GM18505 (cell line): Measurements from ENCODE around the gene MAP3K14.

Experiments
- ATAC-seq: cut with Tn5 transposase; IDR thresholded peaks from one replicate; pipeline ENCODE4 v1.9.1; 2021; ENCODE audit not compliant: unreplicated experiment
- POLR2A ChIP-seq: IDR thresholded peaks from 4 replicates; pipeline ENCODE4 v1.6.1; 2011; ENCODE audit warnings: borderline replicate concordance; ENCODE audit not compliant: insufficient read depth, insufficient read length; ENCODE audit errors: extremely low read depth

MAP3K14 gene

DNA sequence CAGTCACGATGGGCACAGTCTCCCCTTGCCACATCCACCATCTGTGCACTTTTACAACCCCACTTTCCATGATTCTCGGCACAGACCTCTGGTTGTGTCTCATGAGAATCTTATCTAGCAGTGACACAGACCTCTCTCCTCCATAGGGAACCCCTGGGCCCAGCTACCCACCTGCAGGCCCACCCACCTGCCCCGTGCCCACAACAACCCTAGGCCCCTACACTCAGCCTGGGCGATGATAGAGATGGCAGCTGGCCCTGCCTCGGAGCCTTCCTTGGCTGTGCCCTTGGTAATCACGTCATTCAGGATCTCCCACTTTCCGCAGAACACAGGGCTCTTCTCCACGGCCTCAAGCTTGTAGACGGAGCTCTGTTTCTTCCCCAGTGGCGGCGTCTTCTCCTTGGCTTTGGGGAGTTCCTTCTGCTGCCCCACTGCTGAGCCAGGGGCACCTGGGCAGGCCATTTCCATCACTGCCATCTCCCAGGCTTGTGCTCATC is 26.5 kb downstream of the MAP3K14 start:
- no peak for TF ChIP-seq POLR2A
- no peak for ATAC-seq

DNA sequence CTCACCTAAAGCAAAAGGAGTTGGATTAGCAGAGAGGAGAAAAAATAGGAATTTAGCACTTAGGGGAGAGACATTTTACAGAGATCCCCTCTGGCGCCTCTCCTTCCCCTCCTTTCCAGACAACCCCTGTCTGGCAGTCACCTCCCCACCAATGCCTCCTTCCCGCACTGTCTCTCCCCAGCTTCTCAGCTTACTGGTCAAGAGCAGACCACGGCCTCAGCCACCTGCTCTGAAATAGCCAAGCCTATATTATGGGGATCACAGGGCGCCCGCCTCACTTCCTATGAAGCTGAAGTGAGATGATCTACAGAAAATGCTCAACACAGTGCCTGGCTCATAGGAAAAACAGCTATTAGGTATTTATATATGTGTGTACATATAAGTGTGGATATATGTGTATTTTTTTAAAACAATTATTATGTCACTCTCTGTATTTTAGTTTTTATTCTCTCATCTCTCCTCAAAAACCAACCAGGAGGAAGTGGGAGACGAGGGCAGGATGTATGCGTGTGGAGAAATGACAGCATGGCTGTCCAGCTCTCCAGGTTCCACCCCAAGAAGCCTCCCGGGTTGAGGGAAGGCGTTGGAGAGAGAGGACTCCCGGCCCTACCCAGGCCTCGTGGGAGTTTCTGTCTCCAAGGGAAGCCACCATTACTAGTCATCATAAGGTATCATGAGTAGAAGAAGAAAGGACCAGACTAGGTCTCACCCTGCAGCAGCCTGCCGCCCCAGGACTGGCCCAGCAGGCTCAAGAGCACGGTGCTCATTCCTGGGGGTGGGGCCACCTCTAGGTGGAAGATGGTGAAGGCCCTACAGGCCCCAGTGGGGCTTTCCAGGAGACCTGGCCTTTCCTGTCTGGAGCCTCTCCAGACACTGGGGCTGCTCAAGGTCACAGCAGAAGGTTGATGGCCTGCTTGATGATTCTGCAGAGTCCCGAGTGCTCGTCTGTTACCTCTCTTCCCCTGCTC is 27.2 kb downstream of the MAP3K14 start:
- TF ChIP-seq POLR2A = no peak
- no peak for ATAC-seq

GRCh38 chr17:45288825-45289224 is 28.0 kb downstream of the MAP3K14 start:
- ATAC-seq = no peak

GRCh38 chr17:45287526-45288500 is 29.0 kb downstream of the MAP3K14 start:
- no peak for TF ChIP-seq POLR2A
- ATAC-seq = no peak

More at GRCh38 chr17:45288825-45289224, 28.0 kb downstream of the MAP3K14 start:
- no peak for TF ChIP-seq POLR2A

- no peak for ATAC-seq
- TF ChIP-seq POLR2A = no peak
Observed at GRCh38 chr17:45286286-45286685, 30.5 kb downstream of the MAP3K14 start.

GRCh38 chr17:45284176-45285140 is 32.4 kb downstream of the MAP3K14 start:
- TF ChIP-seq POLR2A = no peak
- no peak for ATAC-seq

DNA sequence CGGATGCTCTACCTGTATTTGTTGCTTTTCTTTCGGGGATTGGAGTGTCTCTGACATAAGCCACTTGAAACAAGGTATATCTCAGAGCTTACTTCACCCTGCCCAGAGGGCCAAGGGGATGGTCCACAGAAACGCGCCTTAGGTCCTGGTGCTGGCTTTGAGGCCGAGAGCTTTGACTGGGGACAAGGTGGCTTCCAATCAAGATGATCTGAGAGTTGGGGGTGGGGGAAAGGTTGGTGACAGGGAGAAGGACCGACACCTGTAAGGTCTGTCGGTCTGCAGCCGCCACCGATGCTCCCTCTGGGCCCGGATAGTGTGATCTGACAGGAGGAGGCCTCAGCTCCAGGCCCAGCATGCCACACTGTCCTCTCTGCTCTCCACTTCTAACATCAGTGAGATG is 33.1 kb downstream of the MAP3K14 start:
- TF ChIP-seq POLR2A = no peak
- no peak for ATAC-seq

- ATAC-seq = no peak
- no peak for TF ChIP-seq POLR2A
Observed at GRCh38 chr17:45282683-45283644, 33.9 kb downstream of the MAP3K14 start.

- no peak for ATAC-seq
- no peak for TF ChIP-seq POLR2A
Observed at GRCh38 chr17:45279898-45280297, 36.9 kb downstream of the MAP3K14 start.

- no peak for TF ChIP-seq POLR2A
- ATAC-seq = no peak
Observed at GRCh38 chr17:45277992-45278391, 38.8 kb downstream of the MAP3K14 start.

DNA sequence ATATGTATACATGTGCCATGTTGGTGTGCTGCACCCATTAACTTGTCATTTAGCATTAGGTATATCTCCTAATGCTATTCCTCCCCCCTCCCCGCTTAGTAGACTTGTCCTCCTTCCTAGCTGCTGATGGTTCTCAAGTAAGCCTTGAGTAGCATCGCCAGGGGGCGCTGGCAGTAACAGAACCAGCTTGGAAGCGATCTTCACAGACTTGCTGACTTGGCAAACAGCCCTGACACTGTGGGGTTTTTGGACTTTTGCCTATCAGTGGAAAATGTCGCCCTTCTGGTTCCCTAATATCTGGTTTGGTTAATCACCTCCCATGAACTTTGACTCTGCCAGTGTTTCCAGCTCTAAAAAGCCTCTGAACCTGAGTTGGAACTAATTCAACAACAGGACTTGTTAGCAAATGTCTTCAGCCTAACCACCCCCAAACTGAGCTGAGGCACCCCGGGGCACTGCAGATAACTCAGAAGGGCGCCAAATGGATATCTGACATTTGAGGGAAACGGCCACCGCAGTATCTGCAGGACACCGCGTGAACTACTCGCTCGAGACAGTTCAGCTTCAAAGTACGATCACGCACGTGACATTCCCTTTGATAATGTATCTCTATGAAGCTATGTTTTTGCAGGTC is 39.5 kb downstream of the MAP3K14 start:
- TF ChIP-seq POLR2A = no peak
- ATAC-seq = no peak
